ENCODE results near the gene TMEM208.

DNA sequence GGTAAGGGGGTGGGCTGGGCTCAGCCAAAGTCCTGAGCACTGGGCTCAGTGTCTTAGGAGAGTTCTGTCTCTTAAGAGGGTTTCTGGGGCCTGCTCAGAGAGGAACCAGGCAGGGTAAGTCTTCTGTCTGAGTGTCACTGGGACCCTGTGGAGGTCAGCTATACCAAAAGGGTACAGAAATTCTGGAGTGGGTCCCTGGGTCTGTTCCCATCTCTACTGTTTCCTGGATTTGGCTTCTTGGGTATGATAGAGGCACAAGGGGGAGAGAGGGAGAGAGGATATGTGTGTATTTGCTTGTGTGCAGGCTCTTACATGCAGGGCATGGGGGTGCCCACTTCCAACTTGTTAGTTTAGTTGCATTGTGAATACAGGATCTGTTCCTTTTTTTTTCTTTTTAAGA is 33.4 kb upstream of the TMEM208 start:
- TF ChIP-seq, protein P1, sequence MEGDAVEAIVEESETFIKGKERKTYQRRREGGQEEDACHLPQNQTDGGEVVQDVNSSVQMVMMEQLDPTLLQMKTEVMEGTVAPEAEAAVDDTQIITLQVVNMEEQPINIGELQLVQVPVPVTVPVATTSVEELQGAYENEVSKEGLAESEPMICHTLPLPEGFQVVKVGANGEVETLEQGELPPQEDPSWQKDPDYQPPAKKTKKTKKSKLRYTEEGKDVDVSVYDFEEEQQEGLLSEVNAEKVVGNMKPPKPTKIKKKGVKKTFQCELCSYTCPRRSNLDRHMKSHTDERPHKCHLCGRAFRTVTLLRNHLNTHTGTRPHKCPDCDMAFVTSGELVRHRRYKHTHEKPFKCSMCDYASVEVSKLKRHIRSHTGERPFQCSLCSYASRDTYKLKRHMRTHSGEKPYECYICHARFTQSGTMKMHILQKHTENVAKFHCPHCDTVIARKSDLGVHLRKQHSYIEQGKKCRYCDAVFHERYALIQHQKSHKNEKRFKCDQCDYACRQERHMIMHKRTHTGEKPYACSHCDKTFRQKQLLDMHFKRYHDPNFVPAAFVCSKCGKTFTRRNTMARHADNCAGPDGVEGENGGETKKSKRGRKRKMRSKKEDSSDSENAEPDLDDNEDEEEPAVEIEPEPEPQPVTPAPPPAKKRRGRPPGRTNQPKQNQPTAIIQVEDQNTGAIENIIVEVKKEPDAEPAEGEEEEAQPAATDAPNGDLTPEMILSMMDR (IDR thresholded peaks at IDR 0.05) = no peak
- TF ChIP-seq POLR2A (IDR thresholded peaks at IDR 0.05) (no peak), EP300 (IDR thresholded peaks at IDR 0.05) (no peak)
